Measurements from ENCODE around the gene DAGLB.

GRCh38 chr7:6479067-6479466 lies 31.3 kb upstream of the DAGLB start:
- TF ChIP-seq POLR2A (IDR thresholded peaks at IDR 0.05; ENCODE audit: low read depth, low read length) (no peak), CTCF (conservative IDR thresholded peaks at IDR 0.05; ENCODE audit: low read depth, low read length) (no peak), USF2 (IDR thresholded peaks at IDR 0.05; ENCODE audit: low read depth, low read length) (no peak), RAD21 (IDR thresholded peaks at IDR 0.05; ENCODE audit: low read length) (no peak), FOS (IDR thresholded peaks at IDR 0.05; ENCODE audit: low read depth, low read length) (no peak), SMC3 (IDR thresholded peaks at IDR 0.05; ENCODE audit: low read depth, low read length) (no peak), BHLHE40 (IDR thresholded peaks at IDR 0.05; ENCODE audit: low read depth, low read length) (no peak), ELK1 (IDR thresholded peaks at IDR 0.05; ENCODE audit: borderline replicate concordance, low read depth, low read length) (no peak), RCOR1 (IDR thresholded peaks at IDR 0.05; ENCODE audit: insufficient replicate concordance, low read length) (no peak), RFX5 (IDR thresholded peaks at IDR 0.05; ENCODE audit: low read depth, low read length) (no peak), MAZ (IDR thresholded peaks at IDR 0.05; ENCODE audit: borderline replicate concordance, low read depth, low read length) (no peak), CEBPB (IDR thresholded peaks at IDR 0.05; ENCODE audit: low read depth, low read length) (no peak), NFE2L2 (IDR thresholded peaks at IDR 0.05; ENCODE audit: low read depth, low read length) (no peak)

All from IMR-90 (cell line).